Measurements from ENCODE around the gene RAB29.
"Not testable (repeated sequence)": the region's sequence is repeated elsewhere in the genome, so short reads cannot be mapped to it uniquely, and the experiment has no call there.

Gene RAB29

GRCh38 chr1:205725514-205725913 lies 49.8 kb downstream of the RAB29 start:
- no peak for DNase-seq (ENCODE audit: low read depth in 2 of 2)

- not testable (repeated sequence) for DNase-seq (ENCODE audit: low read depth in 2 of 2)
Observed at GRCh38 chr1:205720740-205721139, 54.5 kb downstream of the RAB29 start.

DNA sequence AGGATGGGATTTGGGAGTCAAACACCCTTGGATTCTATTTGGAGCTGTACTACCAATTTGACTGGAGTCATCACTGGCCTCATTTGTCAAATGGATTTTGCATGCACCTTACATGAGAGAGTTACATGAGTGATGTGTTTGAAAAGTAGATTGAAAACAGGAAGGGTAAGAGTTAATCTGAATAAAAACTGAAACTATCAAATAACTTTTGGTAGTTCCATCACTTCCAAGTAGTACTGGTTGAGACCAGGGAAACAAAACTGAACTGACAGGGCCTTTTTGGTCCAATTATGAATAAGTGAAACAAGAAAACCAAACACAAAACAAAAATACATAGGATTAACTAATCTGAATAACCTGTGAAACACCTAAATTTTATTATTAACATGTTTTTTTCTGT lies 55.5 kb downstream of the RAB29 start:
- DNase-seq (ENCODE audit: low read depth in 2 of 2): no peak

- DNase-seq (ENCODE audit: low read depth in 2 of 2): no peak
Observed at GRCh38 chr1:205719015-205719414, 56.3 kb downstream of the RAB29 start.
